ENCODE data around the gene IFI27L2. TPM values are rescaled to one million over a fixed set of nuclear protein-coding genes. Genes with fewer than 3 reads are reported as not detected.

Gene IFI27L2
- total RNA-seq, 4 donors from 2014 or later: 7.8 to 97.8 (median 23.1) TPM

- intact Hi-C loops (cut with DNase I): no loop called here
- Histone ChIP-seq H3K27me3 (no peaks in the 10 kb centered on the region), H3K4me3 (replicated peaks in 1 of 3) (peak overlapping the region in 1 of 3 donors; percentile 23), H3K4me1 (peaks cover 0 to 19% of the 10 kb centered on the region in 2 donors), H3K27ac (peak overlapping the region; percentile 27 to 77 (median 67)), H3K36me3 (no peaks in the 10 kb centered on the region), H3K9me3 (no peaks in the 10 kb centered on the region)
- TF ChIP-seq, protein P1, sequence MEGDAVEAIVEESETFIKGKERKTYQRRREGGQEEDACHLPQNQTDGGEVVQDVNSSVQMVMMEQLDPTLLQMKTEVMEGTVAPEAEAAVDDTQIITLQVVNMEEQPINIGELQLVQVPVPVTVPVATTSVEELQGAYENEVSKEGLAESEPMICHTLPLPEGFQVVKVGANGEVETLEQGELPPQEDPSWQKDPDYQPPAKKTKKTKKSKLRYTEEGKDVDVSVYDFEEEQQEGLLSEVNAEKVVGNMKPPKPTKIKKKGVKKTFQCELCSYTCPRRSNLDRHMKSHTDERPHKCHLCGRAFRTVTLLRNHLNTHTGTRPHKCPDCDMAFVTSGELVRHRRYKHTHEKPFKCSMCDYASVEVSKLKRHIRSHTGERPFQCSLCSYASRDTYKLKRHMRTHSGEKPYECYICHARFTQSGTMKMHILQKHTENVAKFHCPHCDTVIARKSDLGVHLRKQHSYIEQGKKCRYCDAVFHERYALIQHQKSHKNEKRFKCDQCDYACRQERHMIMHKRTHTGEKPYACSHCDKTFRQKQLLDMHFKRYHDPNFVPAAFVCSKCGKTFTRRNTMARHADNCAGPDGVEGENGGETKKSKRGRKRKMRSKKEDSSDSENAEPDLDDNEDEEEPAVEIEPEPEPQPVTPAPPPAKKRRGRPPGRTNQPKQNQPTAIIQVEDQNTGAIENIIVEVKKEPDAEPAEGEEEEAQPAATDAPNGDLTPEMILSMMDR (IDR thresholded peaks at IDR 0.05): no peak
- no peak for TF ChIP-seq POLR2A (IDR thresholded peaks at IDR 0.05)
- 78 to 90% methylated on average over 14 to 19 of the region's 20 CpGs for WGBS, 2 donors
- no peak for DNase-seq
These were observed 17.9 kb downstream of the IFI27L2 start for GRCh38 chr14:94111276-94112095.

GRCh38 chr14:94110552-94111181, 18.7 kb downstream of the IFI27L2 start, which contains the start of gene IFI27:
Gene IFI27 (plus strand): TSS chr14:94110736.
- WGBS, 2 donors: 68 to 73% methylated on average over 14 of the region's 14 CpGs

DNA sequence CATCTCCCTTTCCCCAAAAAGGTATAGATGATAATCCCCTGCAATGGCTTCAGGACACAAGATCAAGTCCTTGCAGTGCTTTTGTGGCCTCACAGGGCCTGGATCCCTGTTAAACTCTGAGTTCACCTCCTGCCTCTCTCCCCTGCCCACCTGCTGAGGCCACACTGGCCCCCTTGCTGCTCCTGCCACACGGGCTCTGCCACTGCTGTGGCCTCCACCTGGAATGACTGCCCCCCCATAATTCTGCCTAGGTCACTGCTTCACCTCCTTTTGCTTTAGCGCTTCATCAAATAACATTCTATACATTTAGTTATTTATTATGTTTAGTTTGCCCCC, 19.5 kb downstream of the IFI27L2 start:
- intact Hi-C loops (cut with DNase I): no loop called here
- no peak overlapping the region for H3K4me3 ChIP-seq (replicated peaks in 1 of 3)
- H3K27me3 ChIP-seq: no peaks in the 10 kb centered on the region
- peaks cover 0 to 11% of the 10 kb centered on the region in 2 donors for H3K4me1 ChIP-seq
- no peak for DNase-seq
- no peaks in the 10 kb centered on the region for H3K36me3 ChIP-seq
- H3K9me3 ChIP-seq: no peaks in the 10 kb centered on the region
- H3K27ac ChIP-seq: peak overlapping the region in 2 of 3 donors; percentile 54 to 67
- TF ChIP-seq POLR2A (IDR thresholded peaks at IDR 0.05): no peak
- TF ChIP-seq, protein P1 (IDR thresholded peaks at IDR 0.05): no peak
- WGBS, 2 donors: 95 to 98% methylated on average over 2 of the region's 2 CpGs

More at GRCh38 chr14:94110552-94111181, 18.7 kb downstream of the IFI27L2 start, which contains the start of gene IFI27:
- H3K36me3 ChIP-seq: no peaks in the 10 kb centered on the region
- peaks cover 0 to 19% of the 10 kb centered on the region in 2 donors for H3K4me1 ChIP-seq
- H3K27ac ChIP-seq: peak within 1 kb of the TSS; percentile 27 to 77 (median 67)
- intact Hi-C loops (cut with DNase I): no loop called here
- H3K27me3 ChIP-seq: no peaks in the 10 kb centered on the region
- peak within 1 kb of the TSS in 1 of 3 donors; percentile 23 for H3K4me3 ChIP-seq (replicated peaks in 1 of 3)
- DNase-seq: no peak
- TF ChIP-seq, protein P1 (IDR thresholded peaks at IDR 0.05): no peak
- TF ChIP-seq POLR2A (IDR thresholded peaks at IDR 0.05): peak in 1 of 2 donors; percentile 39
- no peaks in the 10 kb centered on the region for H3K9me3 ChIP-seq

- WGBS, 2 donors: 84 to 85% methylated on average over 10 of the region's 10 CpGs
- intact Hi-C loops (cut with DNase I): no loop called here
These were observed 24.7 kb downstream of the IFI27L2 start for GRCh38 chr14:94104731-94105130.

More at GRCh38 chr14:94104731-94105130, 24.7 kb downstream of the IFI27L2 start:
- Histone ChIP-seq H3K27ac (no peak overlapping the region), H3K4me3 (replicated peaks in 1 of 3) (no peak overlapping the region), H3K27me3 (no peaks in the 10 kb centered on the region), H3K36me3 (no peaks in the 10 kb centered on the region), H3K4me1 (peaks cover 0 to 2% of the 10 kb centered on the region in 2 donors), H3K9me3 (no peaks in the 10 kb centered on the region)
- no peak for TF ChIP-seq POLR2A (IDR thresholded peaks at IDR 0.05)
- TF ChIP-seq, protein P1 (IDR thresholded peaks at IDR 0.05): no peak
- DNase-seq: no peak

All from thyroid gland (tissue), 4 donors.